Lower lobe of right lung (tissue), 2 donors: Measurements from ENCODE around the gene TMEM238. TPM values are rescaled to one million over a fixed set of nuclear protein-coding genes. Genes with fewer than 3 reads are reported as not detected.

ENCODE experiments used
- ATAC-seq, 2 donors: fragments of 200-7000 bp; cut with Tn5 transposase; one replicate each; pipeline ENCODE4 v1.9.1; 2020 to 2022; ENCODE audit warnings: mild to moderate bottlenecking in 2 of 2, moderate library complexity in 2 of 2
- DNase-seq: peaks from one replicate; pipeline ENCODE4 v3.0.0-alpha.2; 2020
- H3K27ac ChIP-seq: fragments of 200-600 bp; one replicate; pipeline ENCODE4 v1.8.0; 2022
- H3K27me3 ChIP-seq: fragments of 200-600 bp; one replicate; pipeline ENCODE4 v1.8.0; 2022; ENCODE audit warnings: low read depth
- H3K36me3 ChIP-seq: fragments of 200-600 bp; one replicate; pipeline ENCODE4 v1.8.0; 2022; ENCODE audit warnings: mild to moderate bottlenecking
- H3K4me1 ChIP-seq: fragments of 200-600 bp; one replicate; pipeline ENCODE4 v1.8.0; 2022
- H3K4me3 ChIP-seq: fragments of 200-600 bp; one replicate; pipeline ENCODE4 v1.8.0; 2022; ENCODE audit warnings: mild to moderate bottlenecking
- H3K9me3 ChIP-seq: fragments of 200-600 bp; one replicate; pipeline ENCODE4 v1.8.0; 2022
- CTCF ChIP-seq: fragments of 200-600 bp; IDR thresholded peaks from one replicate; pipeline ENCODE4 v1.8.0; 2022; ENCODE audit warnings: antibody characterized with exemption, mild to moderate bottlenecking
- intact Hi-C: fragments of 100-400 bp; cut with DNase I; formaldehyde crosslinking; loops from one replicate; pipeline ENCODE4 v1.11.0; 2022
- total RNA-seq: library from RNA; stranded (reverse); fragmentation: NEBNext Ultra II Directional; extraction: Animal tissue kit (Norgen Biotek cat#: 25700); gene quantifications from one replicate; pipeline ENCODE4 v1.2.1, GENCODE V29; 2021
- donor health status: DM: no; HTN: yes; CAD: no; lungs with severe emphysema.

Gene TMEM238
- total RNA-seq, 1 donor from 2014 or later: 16.4 TPM

- TF ChIP-seq CTCF: no peak
- Histone ChIP-seq H3K4me3 (no peak overlapping the region), H3K4me1 (peaks cover 5% of the 10 kb centered on the region), H3K9me3 (no peaks in the 10 kb centered on the region), H3K36me3 (peaks cover 15% of the 10 kb centered on the region), H3K27me3 (peaks cover 34% of the 10 kb centered on the region), H3K27ac (no peak overlapping the region)
- peak; percentile 60 for DNase-seq
- intact Hi-C loops: no loop called here
- ATAC-seq: peak in 1 of 2 donors; percentile 35
These were observed 35.6 kb downstream of the TMEM238 start for GRCh38 chr19:55348317-55349034.

- H3K27ac ChIP-seq: no peak overlapping the region
- H3K36me3 ChIP-seq: peaks cover 20% of the 10 kb centered on the region
- no peak overlapping the region for H3K4me3 ChIP-seq
- no peaks in the 10 kb centered on the region for H3K4me1 ChIP-seq
- no peaks in the 10 kb centered on the region for H3K9me3 ChIP-seq
- TF ChIP-seq CTCF: no peak
- DNase-seq (no peak), ATAC-seq (no peak)
- intact Hi-C loops: no loop called here
- H3K27me3 ChIP-seq: peaks cover 25% of the 10 kb centered on the region
These were observed 36.6 kb downstream of the TMEM238 start for GRCh38 chr19:55347442-55348009.

GRCh38 chr19:55346725-55347441 is 37.2 kb downstream of the TMEM238 start:
- Histone ChIP-seq H3K4me1 (no peaks in the 10 kb centered on the region), H3K36me3 (peaks cover 26% of the 10 kb centered on the region), H3K4me3 (no peak overlapping the region), H3K27ac (no peak overlapping the region), H3K27me3 (peaks cover 18% of the 10 kb centered on the region), H3K9me3 (no peaks in the 10 kb centered on the region)
- peak; percentile 45 for DNase-seq
- ATAC-seq: no peak
- no peak for TF ChIP-seq CTCF
- intact Hi-C loops: no loop called here

GRCh38 chr19:55345818-55346724 is 38.0 kb downstream of the TMEM238 start:
- Histone ChIP-seq H3K4me1 (peaks cover 7% of the 10 kb centered on the region), H3K9me3 (no peaks in the 10 kb centered on the region), H3K27me3 (peaks cover 10% of the 10 kb centered on the region), H3K27ac (no peak overlapping the region), H3K36me3 (peaks cover 29% of the 10 kb centered on the region), H3K4me3 (no peak overlapping the region)
- ATAC-seq: no peak
- intact Hi-C loops: no loop called here
- peak; percentile 48 for DNase-seq
- no peak for TF ChIP-seq CTCF
